Hepatocyte (in vitro differentiated cells): Measurements from ENCODE around the gene ADGRL3.

Experiments
- CTCF ChIP-seq: fragments of 200-600 bp; sonication (generic); IDR thresholded peaks from 2 replicates; pipeline ENCODE4 v1.5.1; 2016; ENCODE audit warnings: antibody characterized with exemption, mild to moderate bottlenecking; ENCODE audit not compliant: poor library complexity
- EZH2 ChIP-seq: fragments of 200-600 bp; sonication (generic); IDR thresholded peaks from 2 replicates; pipeline ENCODE4 v1.6.1; 2016; ENCODE audit warnings: antibody characterized with exemption, mild to moderate bottlenecking, borderline replicate concordance
- EZH2phosphoT487 ChIP-seq: fragments of 200-600 bp; sonication (generic); IDR thresholded peaks from one replicate; pipeline ENCODE4 v1.6.1; 2018; ENCODE audit warnings: antibody characterized with exemption, mild to moderate bottlenecking, low read depth, moderate library complexity; ENCODE audit not compliant: unreplicated experiment, severe bottlenecking

GRCh38 chr4:61301271-61301670 is 101.1 kb downstream of the ADGRL3 start:
- TF ChIP-seq CTCF (no peak), EZH2 (no peak), EZH2phosphoT487 (no peak)
